Retinal pigment epithelial cell (primary cell): ENCODE measurements around the gene NRIP2.

Source experiments
- DNase-seq: peaks from one replicate; pipeline ENCODE4 v3.0.0-alpha.2; 2010; ENCODE audit warnings: low read depth
- H3K4me3 ChIP-seq: 2 replicates; pipeline ENCODE4 v1.5.1; 2011; ENCODE audit warnings: mild to moderate bottlenecking, low read length, control low read depth, moderate library complexity
- TF ChIP-seq, protein P1 (sequence below): conservative IDR thresholded peaks from 2 replicates; pipeline ENCODE4 v1.5.1; 2011; ENCODE audit warnings: low read depth, low read length, control low read depth, inconsistent platforms

The NRIP2 gene

DNA sequence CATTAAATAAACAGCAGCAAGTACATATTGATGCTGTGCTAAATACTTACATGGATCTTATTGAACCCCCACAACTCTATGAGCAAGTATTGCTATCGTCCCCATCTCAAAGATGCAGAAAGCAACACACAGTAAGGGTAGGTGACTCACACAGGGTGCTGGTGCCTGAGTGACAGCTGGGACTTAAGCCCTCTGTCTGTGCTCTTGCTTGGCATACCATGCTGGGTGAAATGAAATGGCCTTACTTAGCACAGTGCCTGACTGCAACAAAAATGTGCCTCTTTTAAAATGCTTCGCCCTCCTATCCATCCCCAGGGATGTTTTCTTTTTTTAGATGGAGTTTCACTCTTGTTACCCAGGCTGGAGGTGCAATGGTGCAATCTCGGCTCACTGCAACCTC lies 21.2 kb upstream of the NRIP2 start:
- no peak overlapping the region for H3K4me3 ChIP-seq
- TF ChIP-seq, protein P1, sequence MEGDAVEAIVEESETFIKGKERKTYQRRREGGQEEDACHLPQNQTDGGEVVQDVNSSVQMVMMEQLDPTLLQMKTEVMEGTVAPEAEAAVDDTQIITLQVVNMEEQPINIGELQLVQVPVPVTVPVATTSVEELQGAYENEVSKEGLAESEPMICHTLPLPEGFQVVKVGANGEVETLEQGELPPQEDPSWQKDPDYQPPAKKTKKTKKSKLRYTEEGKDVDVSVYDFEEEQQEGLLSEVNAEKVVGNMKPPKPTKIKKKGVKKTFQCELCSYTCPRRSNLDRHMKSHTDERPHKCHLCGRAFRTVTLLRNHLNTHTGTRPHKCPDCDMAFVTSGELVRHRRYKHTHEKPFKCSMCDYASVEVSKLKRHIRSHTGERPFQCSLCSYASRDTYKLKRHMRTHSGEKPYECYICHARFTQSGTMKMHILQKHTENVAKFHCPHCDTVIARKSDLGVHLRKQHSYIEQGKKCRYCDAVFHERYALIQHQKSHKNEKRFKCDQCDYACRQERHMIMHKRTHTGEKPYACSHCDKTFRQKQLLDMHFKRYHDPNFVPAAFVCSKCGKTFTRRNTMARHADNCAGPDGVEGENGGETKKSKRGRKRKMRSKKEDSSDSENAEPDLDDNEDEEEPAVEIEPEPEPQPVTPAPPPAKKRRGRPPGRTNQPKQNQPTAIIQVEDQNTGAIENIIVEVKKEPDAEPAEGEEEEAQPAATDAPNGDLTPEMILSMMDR, result no peak
- no peak for DNase-seq

DNA sequence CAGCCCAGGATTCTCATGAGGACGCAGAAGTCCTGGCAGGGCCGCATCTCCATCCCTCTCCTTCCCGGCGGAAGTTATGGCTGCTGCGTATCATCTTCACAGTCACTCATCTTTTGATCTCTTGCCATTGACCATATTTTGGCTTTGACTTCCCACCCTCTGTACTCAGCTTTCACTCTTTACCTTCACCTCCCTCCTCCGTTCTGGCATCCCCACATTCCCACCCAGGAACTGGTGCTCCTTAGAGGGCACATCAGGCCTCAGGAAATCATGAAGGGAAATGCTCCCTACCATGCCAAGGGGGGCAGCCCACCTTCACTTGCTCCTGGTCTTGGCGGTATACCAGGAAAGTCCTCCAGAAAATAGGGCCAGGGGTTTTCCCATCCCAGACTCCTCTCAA lies 20.7 kb upstream of the NRIP2 start:
- H3K4me3 ChIP-seq, result no peak overlapping the region
- TF ChIP-seq, protein P1, result no peak
- no peak for DNase-seq

DNA sequence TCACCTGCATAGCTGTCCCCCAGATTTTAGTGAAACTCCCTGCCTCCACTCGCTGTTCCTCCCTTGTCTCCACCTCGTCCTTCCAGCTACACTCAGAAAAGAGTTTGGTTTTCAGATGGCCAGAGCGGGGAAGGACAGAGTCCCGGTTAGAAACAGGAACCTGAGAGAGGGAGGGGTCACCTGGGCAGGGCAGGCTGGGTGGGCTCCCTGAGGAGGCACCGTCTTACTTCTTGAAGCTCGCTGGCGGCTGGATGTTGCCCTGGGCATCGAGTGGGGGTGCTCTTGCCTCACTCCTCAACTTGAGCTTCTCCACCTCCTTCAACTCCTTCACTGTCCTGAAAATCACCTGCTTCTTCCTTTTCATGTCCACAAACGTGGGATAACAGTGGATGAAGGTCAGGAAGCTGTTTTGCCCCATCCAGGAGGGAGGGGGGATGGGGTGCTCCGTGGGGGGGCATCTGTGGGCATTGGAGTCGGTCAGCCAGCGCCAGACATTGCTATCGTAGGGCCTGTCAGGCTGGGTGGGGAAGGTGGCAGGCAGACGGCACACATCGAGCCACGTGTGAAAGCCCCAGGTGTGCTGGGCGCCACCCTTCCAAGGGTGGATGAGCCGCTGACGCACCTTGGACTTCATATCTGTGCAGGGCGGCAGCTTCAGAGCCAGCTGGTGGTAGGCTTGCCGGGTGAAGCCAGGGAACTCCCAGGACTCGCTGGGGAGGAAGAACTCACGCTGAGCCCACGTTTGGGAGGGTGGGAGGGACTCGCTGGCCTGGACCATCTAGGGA lies 20.0 kb upstream of the NRIP2 start:
- TF ChIP-seq, protein P1, result no peak
- DNase-seq, result no peak
- H3K4me3 ChIP-seq, result no peak overlapping the region

DNA sequence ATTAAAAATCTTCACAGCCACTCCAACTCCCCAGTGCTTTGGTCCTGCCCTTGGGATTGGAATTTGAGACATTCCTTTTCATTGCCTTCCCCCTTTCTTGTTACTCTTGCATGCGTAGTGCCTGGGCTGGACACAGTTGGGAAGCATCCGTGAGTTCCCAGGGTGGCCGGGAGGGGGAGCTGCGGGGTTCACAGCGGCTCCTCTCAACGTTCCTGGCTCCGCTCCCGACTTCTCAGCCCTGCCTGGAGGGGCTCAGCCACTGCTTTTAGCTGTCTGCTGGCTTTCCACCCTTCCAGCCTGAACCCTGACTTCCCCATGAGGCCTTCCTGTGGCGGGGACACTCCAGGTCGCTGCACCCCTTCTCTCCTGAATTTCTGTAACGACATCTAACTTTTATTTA lies 18.8 kb upstream of the NRIP2 start:
- H3K4me3 ChIP-seq, result no peak overlapping the region
- DNase-seq, result no peak
- TF ChIP-seq, protein P1, result peak; percentile 96

DNA sequence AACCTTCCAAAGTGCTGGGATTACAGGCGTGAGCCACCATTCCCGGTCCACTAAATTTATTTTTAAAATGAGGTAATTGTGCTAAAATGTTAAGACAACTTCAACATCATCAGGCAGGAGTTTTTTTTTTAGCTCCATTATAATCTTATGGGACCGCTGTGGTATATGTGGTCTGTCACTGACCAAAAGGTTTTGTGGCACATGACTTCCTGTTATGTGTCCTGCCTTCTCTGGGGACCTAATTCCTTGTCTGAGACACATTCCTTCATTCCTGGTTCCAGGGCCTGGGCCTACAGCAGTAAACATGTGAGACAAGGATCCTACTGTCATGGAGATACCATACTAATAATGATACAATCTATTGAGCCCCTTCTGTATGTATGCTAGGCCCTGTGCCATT lies 17.1 kb upstream of the NRIP2 start:
- no peak overlapping the region for H3K4me3 ChIP-seq
- TF ChIP-seq, protein P1, result no peak
- no peak for DNase-seq

DNA sequence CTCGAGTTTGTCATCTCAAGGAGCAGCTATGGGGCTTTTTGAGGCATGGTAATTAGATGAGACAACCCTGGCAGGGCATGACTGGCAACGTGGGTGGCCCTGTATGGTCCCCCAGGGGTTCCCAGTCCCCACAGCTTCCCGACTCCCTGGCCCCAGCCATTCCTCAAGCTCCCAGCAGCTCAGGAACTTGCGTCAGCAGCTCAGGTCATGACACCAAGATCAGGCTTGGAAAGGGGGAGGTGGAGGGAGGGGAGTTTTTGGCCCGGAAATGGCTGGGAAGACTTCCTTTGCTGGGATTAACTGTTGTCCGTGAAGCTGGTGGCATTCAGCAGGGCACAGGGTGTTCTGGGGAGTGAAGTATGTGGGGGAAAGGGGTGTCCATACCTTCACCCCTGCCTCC lies 10.4 kb upstream of the NRIP2 start:
- TF ChIP-seq, protein P1, result no peak
- H3K4me3 ChIP-seq, result no peak overlapping the region
- DNase-seq, result peak; percentile 39

DNA sequence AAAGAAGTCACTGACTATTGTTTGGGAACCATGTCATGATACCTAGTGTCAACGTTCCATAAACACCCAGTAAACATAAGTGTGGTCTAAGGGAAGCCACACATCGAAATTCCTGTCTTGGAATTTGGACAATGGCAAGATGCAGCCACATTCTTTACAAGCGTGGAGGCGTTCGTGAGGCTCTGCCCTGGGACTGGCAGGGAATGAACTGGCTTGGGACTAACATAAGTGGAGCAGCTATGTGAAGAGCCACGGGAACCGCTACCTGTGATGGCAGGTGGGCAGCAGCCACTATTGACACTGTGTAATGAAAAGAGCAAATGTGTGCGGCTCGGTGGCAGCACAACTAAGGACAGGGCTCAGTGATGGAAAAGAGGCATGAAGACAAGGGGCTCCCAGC lies 10.0 kb upstream of the NRIP2 start:
- no peak for DNase-seq
- no peak overlapping the region for H3K4me3 ChIP-seq
- TF ChIP-seq, protein P1, result no peak
